WTC11 (cell line): ENCODE results near the gene ZIC1. TPM values are rescaled to one million over a fixed set of nuclear protein-coding genes. Genes with fewer than 3 reads are reported as not detected.

Source experiments
- ATAC-seq: fragments of 200-7000 bp; cut with Tn5 transposase; 2 replicates; pipeline ENCODE4 v1.10.0; 2021; ENCODE audit warnings: mild to moderate bottlenecking, moderate library complexity
- CTCF ChIA-PET: fragments of 300-600 bp; sonication (Branson Sonifier 250); formaldehyde crosslinking; loops from one replicate; lab custom pipeline; 2021; ENCODE audit warnings: antibody characterized with exemption; lab: Charles Lee
- POLR2A ChIA-PET: fragments of 350-600 bp; sonication (Branson Sonifier 250); formaldehyde crosslinking; loops from one replicate; lab custom pipeline; 2021; ENCODE audit warnings: antibody characterized with exemption; lab: Charles Lee
- DNase-seq: peaks from one replicate; pipeline ENCODE4 v3.0.0; 2021; ENCODE audit warnings: low spot score
- H3K27ac Mint-ChIP-seq: 2 replicates; pipeline ENCODE4 v1.8.0; 2021; ENCODE audit warnings: mixed read lengths
- H3K27me3 Mint-ChIP-seq: 2 replicates; pipeline ENCODE4 v1.8.0; 2021; ENCODE audit warnings: low read depth, mild to moderate bottlenecking, moderate library complexity, mixed read lengths
- H3K36me3 Mint-ChIP-seq: 2 replicates; pipeline ENCODE4 v1.8.0; 2021; ENCODE audit warnings: mixed read lengths
- H3K4me1 Mint-ChIP-seq: 2 replicates; pipeline ENCODE4 v1.8.0; 2022; ENCODE audit warnings: mixed read lengths
- H3K4me3 Mint-ChIP-seq: 2 replicates; pipeline ENCODE4 v1.8.0; 2021; ENCODE audit warnings: mild to moderate bottlenecking, moderate library complexity, mixed read lengths
- H3K9me3 Mint-ChIP-seq: 2 replicates; pipeline ENCODE4 v1.8.0; 2021; ENCODE audit warnings: mixed read lengths
- AR ChIP-seq: fragments of 250-450 bp; sonication (Bioruptor Pico); IDR thresholded peaks from 2 replicates; pipeline ENCODE4 v1.9.0; 2021; ENCODE audit warnings: mild to moderate bottlenecking
- ATF6 ChIP-seq: sonication (generic); formaldehyde crosslinking; IDR thresholded peaks from 2 replicates; pipeline ENCODE4 v1.8.1; 2023; ENCODE audit warnings: mild to moderate bottlenecking, missing genetic modification reagents
- CTCF ChIP-seq: fragments of 200-600 bp; IDR thresholded peaks from 2 replicates; pipeline ENCODE4 v1.8.0; 2022; ENCODE audit warnings: antibody characterized with exemption
- E2F5 ChIP-seq: sonication (generic); formaldehyde crosslinking; IDR thresholded peaks from 2 replicates; pipeline ENCODE4 v1.8.1; 2022; ENCODE audit warnings: mild to moderate bottlenecking, moderate library complexity, missing genetic modification reagents
- ETV6 ChIP-seq: sonication (generic); formaldehyde crosslinking; IDR thresholded peaks from 2 replicates; pipeline ENCODE4 v1.8.1; 2022; ENCODE audit warnings: mild to moderate bottlenecking, missing genetic modification reagents
- FOXK1 ChIP-seq: sonication (generic); formaldehyde crosslinking; IDR thresholded peaks from 2 replicates; pipeline ENCODE4 v1.8.0; 2022; ENCODE audit warnings: mild to moderate bottlenecking, moderate library complexity, missing genetic modification reagents
- GRHL2 ChIP-seq: fragments of 250-450 bp; sonication (Bioruptor Pico); IDR thresholded peaks from 2 replicates; pipeline ENCODE4 v1.8.0; 2022; ENCODE audit warnings: mild to moderate bottlenecking, moderate library complexity; ENCODE audit not compliant: insufficient replicate concordance, severe bottlenecking
- NFYB ChIP-seq: sonication (generic); formaldehyde crosslinking; conservative IDR thresholded peaks from 2 replicates; pipeline ENCODE4 v1.8.0; 2022; ENCODE audit warnings: low read depth, missing genetic modification reagents
- NR1H2 ChIP-seq: sonication (generic); formaldehyde crosslinking; IDR thresholded peaks from 2 replicates; pipeline ENCODE4 v1.9.0; 2021; ENCODE audit warnings: mild to moderate bottlenecking, moderate library complexity, missing genetic modification reagents
- NR3C1 ChIP-seq: sonication (generic); formaldehyde crosslinking; conservative IDR thresholded peaks from 2 replicates; pipeline ENCODE4 v1.8.1; 2023; ENCODE audit warnings: low read depth, mild to moderate bottlenecking, missing genetic modification reagents
- TEAD1 ChIP-seq: sonication (generic); formaldehyde crosslinking; IDR thresholded peaks from 2 replicates; pipeline ENCODE4 v1.8.0; 2022; ENCODE audit warnings: mild to moderate bottlenecking, missing genetic modification reagents
- USF1 ChIP-seq: sonication (generic); formaldehyde crosslinking; IDR thresholded peaks from 2 replicates; pipeline ENCODE4 v1.8.0; 2022; ENCODE audit warnings: mild to moderate bottlenecking, missing genetic modification reagents
- ZNF425 ChIP-seq: fragments of 250-450 bp; sonication (Bioruptor Pico); conservative IDR thresholded peaks from 2 replicates; pipeline ENCODE4 v1.9.0; 2021; ENCODE audit warnings: mild to moderate bottlenecking
- total RNA-seq: library from RNA; stranded (reverse); gene quantifications from 3 replicates; pipeline ENCODE4 v1.2.3, GENCODE V29; 2021

The ZIC1 gene
- total RNA-seq, 1 experiment from 2014 or later: 59.7 TPM

- peak overlapping the region; percentile 61 for H3K4me3 Mint-ChIP-seq
- no peak overlapping the region for H3K27ac Mint-ChIP-seq
These were observed 47.4 kb upstream of the ZIC1 start for GRCh38 chr3:147361454-147362420.

GRCh38 chr3:147364771-147365170, 44.4 kb upstream of the ZIC1 start:
- H3K9me3 Mint-ChIP-seq: no peaks in the 10 kb centered on the region
- no peak for DNase-seq
- TF ChIP-seq NR1H2 (CRISPR knock-in tag): no peak
- no peak for TF ChIP-seq FOXK1 (CRISPR knock-in tag)
- no peak for TF ChIP-seq USF1 (CRISPR knock-in tag)
- no peak for TF ChIP-seq GRHL2 (CRISPR knock-in tag)
- no peak for TF ChIP-seq ZNF425 (CRISPR knock-in tag)
- TF ChIP-seq ATF6 (CRISPR knock-in tag): no peak
- no peak for TF ChIP-seq NR3C1 (CRISPR knock-in tag)
- no peak for TF ChIP-seq E2F5 (CRISPR knock-in tag)
- no peak for TF ChIP-seq AR (CRISPR knock-in tag)
- TF ChIP-seq, all 79 proteins: peak for 0
- Mint-ChIP-seq H3K4me1 (peaks cover 46% of the 10 kb centered on the region), H3K36me3 (no peaks in the 10 kb centered on the region), H3K27me3 (peaks cover 93% of the 10 kb centered on the region), H3K27ac (no peak overlapping the region), H3K4me3 (no peak overlapping the region)
- ChIA-PET POLR2A (no interaction called here), CTCF (no interaction called here)
- ATAC-seq: no peak

More at GRCh38 chr3:147361454-147362420, 47.4 kb upstream of the ZIC1 start:
- peak; percentile 96 for DNase-seq
- no peaks in the 10 kb centered on the region for H3K9me3 Mint-ChIP-seq
- ChIA-PET CTCF (interaction anchor here (0.6 to 2.8 kb wide), 38 partner anchors 9 to 297 kb away, joined by 3 to 70 read pairs (median 5); partner anchors contain the start of gene ZIC1), POLR2A (interaction anchor here (0.6 to 1.0 kb wide), 3 partner anchors 16 to 36 kb away, joined by 3 to 9 read pairs (median 3); no protein-coding TSS in a partner anchor)
- peak; percentile 50 for ATAC-seq
- peaks cover 48% of the 10 kb centered on the region for H3K4me1 Mint-ChIP-seq
- H3K27me3 Mint-ChIP-seq: peaks cover 93% of the 10 kb centered on the region
- TF ChIP-seq FOXK1 (CRISPR knock-in tag): peak; percentile 45; the same call in 1 of the 2 replicates
- TF ChIP-seq TEAD1 (CRISPR knock-in tag): 0 out of 2 replicates have a peak, but pooled peaks have one; percentile 53
- no peak for TF ChIP-seq NFYB (CRISPR knock-in tag)
- TF ChIP-seq ETV6 (CRISPR knock-in tag): 0 out of 2 replicates have a peak, but pooled peaks have one; percentile 60
- TF ChIP-seq CTCF: peak; percentile 98
- TF ChIP-seq, all 79 proteins: peak for 4
- H3K36me3 Mint-ChIP-seq: no peaks in the 10 kb centered on the region
